ENCODE data around the gene TRIM13. TPM values are rescaled to one million over a fixed set of nuclear protein-coding genes. Genes with fewer than 3 reads are reported as not detected.

TRIM13 gene
- total and polyA plus RNA-seq, 2 of the 13 experiments (the other 11 are each of a cell fraction or from before 2014, with no cell fraction given), result 22.0 to 24.4 TPM

- TF ChIP-seq NRL (CRISPR knock-in tag; IDR thresholded peaks at IDR 0.05; ENCODE audit: borderline replicate concordance) (no peak), U2AF1 (optimal IDR thresholded peaks at IDR 0.05; ENCODE audit: low read depth, low read length) (no peak), NCOA1 (CRISPR knock-in tag; IDR thresholded peaks at IDR 0.05) (no peak), DMTF1 (CRISPR knock-in tag; IDR thresholded peaks at IDR 0.05) (no peak)
Measured at GRCh38 chr13:49985129-49985528, 11.7 kb upstream of the TRIM13 start (continued).

DNA sequence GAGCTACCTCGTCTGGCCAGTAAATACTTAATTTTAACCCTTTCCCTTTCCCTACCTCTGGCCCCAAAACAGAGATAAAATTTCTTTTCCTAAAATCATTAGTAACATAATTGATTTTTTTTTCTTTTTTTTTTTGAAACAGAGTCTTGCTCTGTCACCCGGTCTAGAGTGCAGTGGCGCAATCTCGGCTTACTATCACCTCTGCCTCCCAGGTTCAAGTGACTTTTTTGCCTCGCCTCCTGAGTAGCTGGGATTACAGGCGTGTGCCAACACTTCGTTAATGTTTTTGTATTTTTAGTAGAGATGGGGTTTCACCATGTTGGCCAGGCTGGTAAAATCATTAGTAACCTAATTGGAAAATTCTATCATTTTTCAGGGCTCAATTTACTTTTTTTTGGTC is 10.4 kb upstream of the TRIM13 start:
- no peak overlapping the region for H3K9ac ChIP-seq (ENCODE audit: insufficient read depth, low read depth, low read length)
- no peaks in the 10 kb centered on the region for H3K36me3 ChIP-seq (replicated peaks in 1 of 2; ENCODE audit: control insufficient read depth in 1 of 2, insufficient read depth in 2 of 2, low read length in 2 of 2)
- H4K20me1 ChIP-seq (ENCODE audit: insufficient read depth, low read length), result no peaks in the 10 kb centered on the region
- H3K79me2 ChIP-seq (ENCODE audit: insufficient read depth, low read length), result no peaks in the 10 kb centered on the region
- BruUV-seq (replicated peaks), result no TSS peak
- no peak overlapping the region for H3K4me2 ChIP-seq (ENCODE audit: low read depth, low read length)
- in situ Hi-C loops (cut with HindIII; ENCODE audit: extremely low pct_ligation_motif_present, low pct_unique_long_range_greater_than_20kb) (loop anchor here (25.0 kb wide), 2 partner anchors 551 to 1076 kb away; no protein-coding TSS in a partner anchor), intact Hi-C loops (cut with micrococcal nuclease; ENCODE audit: unreplicated experiment) (no loop called here)
- no peak for ATAC-seq
- H2AFZ ChIP-seq (ENCODE audit: low read length), result no peak overlapping the region
- FAIRE-seq, result no peak
- CTCF ChIA-PET (ENCODE audit: low intra/inter-chr PET ratio, low total read pairs), result no interaction called here
- no peak for DNase-seq (ENCODE audit: low spot score)
- H3K4me1 ChIP-seq (ENCODE audit: insufficient read depth, low read length), result peaks cover 4% of the 10 kb centered on the region; the same call in 1 of the 2 replicates
- no peaks in the 10 kb centered on the region for H3K9me3 ChIP-seq (ENCODE audit: low read length)
- no peak overlapping the region for H3K4me3 ChIP-seq (replicated peaks in 1 of 3; ENCODE audit: insufficient read depth in 1 of 3, low read depth in 2 of 3, low read length in 3 of 3)
- no peaks in the 10 kb centered on the region for H3K27me3 ChIP-seq (ENCODE audit: control insufficient read depth in 1 of 2, insufficient read depth in 2 of 2, low read length in 2 of 2)
- no peak overlapping the region for H3K27ac ChIP-seq (ENCODE audit: extremely low read length, insufficient read depth, low read length)
- WGBS (ENCODE audit: low lambda C conversion rate), result 77% methylated on average over 7 of the region's 7 CpGs
- POLR2A ChIA-PET, result no interaction called here
- TF ChIP-seq ZFAT (CRISPR knock-in tag; conservative IDR thresholded peaks at IDR 0.05), result no peak
- TF ChIP-seq PHF5A (CRISPR knock-in tag; IDR thresholded peaks at IDR 0.05; ENCODE audit: low read depth, unreplicated experiment), result no peak
- no peak for TF ChIP-seq SOX13 (IDR thresholded peaks at IDR 0.05)
- no peak for TF ChIP-seq SOX13 (CRISPR knock-in tag; conservative IDR thresholded peaks at IDR 0.05 in 1 of 2, IDR thresholded peaks at IDR 0.05 in 1 of 2)
- TF ChIP-seq MIER2 (CRISPR knock-in tag; IDR thresholded peaks at IDR 0.05), result no peak
- no peak for TF ChIP-seq IRF2 (CRISPR knock-in tag; IDR thresholded peaks at IDR 0.05)
- TF ChIP-seq ETV6 (CRISPR knock-in tag; conservative IDR thresholded peaks at IDR 0.05), result no peak
- TF ChIP-seq MXD3 (CRISPR knock-in tag; IDR thresholded peaks at IDR 0.05), result no peak
- TF ChIP-seq, protein P1, sequence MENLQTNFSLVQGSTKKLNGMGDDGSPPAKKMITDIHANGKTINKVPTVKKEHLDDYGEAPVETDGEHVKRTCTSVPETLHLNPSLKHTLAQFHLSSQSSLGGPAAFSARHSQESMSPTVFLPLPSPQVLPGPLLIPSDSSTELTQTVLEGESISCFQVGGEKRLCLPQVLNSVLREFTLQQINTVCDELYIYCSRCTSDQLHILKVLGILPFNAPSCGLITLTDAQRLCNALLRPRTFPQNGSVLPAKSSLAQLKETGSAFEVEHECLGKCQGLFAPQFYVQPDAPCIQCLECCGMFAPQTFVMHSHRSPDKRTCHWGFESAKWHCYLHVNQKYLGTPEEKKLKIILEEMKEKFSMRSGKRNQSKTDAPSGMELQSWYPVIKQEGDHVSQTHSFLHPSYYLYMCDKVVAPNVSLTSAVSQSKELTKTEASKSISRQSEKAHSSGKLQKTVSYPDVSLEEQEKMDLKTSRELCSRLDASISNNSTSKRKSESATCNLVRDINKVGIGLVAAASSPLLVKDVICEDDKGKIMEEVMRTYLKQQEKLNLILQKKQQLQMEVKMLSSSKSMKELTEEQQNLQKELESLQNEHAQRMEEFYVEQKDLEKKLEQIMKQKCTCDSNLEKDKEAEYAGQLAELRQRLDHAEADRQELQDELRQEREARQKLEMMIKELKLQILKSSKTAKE (CRISPR knock-in tag; IDR thresholded peaks at IDR 0.05; ENCODE audit: borderline replicate concordance), result no peak
- no peak for TF ChIP-seq BCL6 (CRISPR knock-in tag; IDR thresholded peaks at IDR 0.05)
- no peak for TF ChIP-seq ZNF670 (CRISPR knock-in tag; IDR thresholded peaks at IDR 0.05; ENCODE audit: borderline replicate concordance)
- TF ChIP-seq, protein P2, sequence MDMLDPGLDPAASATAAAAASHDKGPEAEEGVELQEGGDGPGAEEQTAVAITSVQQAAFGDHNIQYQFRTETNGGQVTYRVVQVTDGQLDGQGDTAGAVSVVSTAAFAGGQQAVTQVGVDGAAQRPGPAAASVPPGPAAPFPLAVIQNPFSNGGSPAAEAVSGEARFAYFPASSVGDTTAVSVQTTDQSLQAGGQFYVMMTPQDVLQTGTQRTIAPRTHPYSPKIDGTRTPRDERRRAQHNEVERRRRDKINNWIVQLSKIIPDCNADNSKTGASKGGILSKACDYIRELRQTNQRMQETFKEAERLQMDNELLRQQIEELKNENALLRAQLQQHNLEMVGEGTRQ (IDR thresholded peaks at IDR 0.05; ENCODE audit: low read depth, low read length), result no peak
- TF ChIP-seq, protein P2 (CRISPR knock-in tag; IDR thresholded peaks at IDR 0.05; ENCODE audit: borderline replicate concordance), result no peak
- no peak for TF ChIP-seq KDM2A (CRISPR knock-in tag; IDR thresholded peaks at IDR 0.05; ENCODE audit: borderline replicate concordance, low read depth)
